ENCODE data around the gene TM6SF1. TPM values are rescaled to one million over a fixed set of nuclear protein-coding genes. Genes with fewer than 3 reads are reported as not detected.

Gene TM6SF1
- total RNA-seq, 2 donors from 2014 or later = 7.3 to 30.2 TPM

DNA sequence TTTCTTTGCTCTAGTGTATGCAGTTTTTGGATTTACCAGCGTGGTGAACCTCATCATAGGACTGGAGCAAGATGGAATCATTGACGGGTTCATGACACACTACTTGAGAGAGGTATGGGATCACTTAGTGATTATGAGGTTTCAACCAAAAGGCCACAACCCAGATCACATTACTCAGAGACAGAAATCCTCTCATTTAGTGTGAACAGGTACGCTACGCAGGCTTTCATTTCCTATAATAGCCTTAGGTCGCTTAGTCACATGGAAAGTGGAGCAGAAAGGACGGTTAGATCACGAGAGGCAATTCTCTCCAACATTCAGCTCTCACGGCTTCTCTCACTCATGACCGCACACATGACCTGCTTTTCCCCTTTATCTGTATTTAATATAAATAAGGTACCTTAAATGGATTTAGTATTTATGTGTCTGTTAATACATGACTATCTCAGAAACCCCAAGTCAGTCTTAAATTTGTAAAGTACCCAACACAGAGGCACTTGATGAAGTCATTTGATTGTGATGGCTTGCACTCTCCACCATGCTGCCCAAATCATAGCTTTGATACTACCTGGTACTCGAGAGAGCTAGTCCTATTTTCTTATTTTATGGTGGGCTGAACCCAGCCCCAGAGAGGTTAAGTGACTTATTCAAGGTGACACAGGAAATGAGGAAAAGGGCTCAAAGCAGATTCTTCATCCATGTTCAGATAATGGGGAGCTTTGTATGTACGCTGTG is 8.6 kb downstream of the TM6SF1 start:
- Histone ChIP-seq H3K4me3 (no peak overlapping the region), H3K27ac (no peak overlapping the region), H3K4me1 (peaks cover 0 to 22% of the 10 kb centered on the region in 2 donors), H3K9me3 (no peaks in the 10 kb centered on the region), H3K27me3 (no peaks in the 10 kb centered on the region), H3K36me3 (peaks cover 11% of the 10 kb centered on the region)
- DNase-seq (ENCODE audit: low spot score) = no peak
- TF ChIP-seq, protein P1, sequence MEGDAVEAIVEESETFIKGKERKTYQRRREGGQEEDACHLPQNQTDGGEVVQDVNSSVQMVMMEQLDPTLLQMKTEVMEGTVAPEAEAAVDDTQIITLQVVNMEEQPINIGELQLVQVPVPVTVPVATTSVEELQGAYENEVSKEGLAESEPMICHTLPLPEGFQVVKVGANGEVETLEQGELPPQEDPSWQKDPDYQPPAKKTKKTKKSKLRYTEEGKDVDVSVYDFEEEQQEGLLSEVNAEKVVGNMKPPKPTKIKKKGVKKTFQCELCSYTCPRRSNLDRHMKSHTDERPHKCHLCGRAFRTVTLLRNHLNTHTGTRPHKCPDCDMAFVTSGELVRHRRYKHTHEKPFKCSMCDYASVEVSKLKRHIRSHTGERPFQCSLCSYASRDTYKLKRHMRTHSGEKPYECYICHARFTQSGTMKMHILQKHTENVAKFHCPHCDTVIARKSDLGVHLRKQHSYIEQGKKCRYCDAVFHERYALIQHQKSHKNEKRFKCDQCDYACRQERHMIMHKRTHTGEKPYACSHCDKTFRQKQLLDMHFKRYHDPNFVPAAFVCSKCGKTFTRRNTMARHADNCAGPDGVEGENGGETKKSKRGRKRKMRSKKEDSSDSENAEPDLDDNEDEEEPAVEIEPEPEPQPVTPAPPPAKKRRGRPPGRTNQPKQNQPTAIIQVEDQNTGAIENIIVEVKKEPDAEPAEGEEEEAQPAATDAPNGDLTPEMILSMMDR (IDR thresholded peaks at IDR 0.05) = no peak

DNA sequence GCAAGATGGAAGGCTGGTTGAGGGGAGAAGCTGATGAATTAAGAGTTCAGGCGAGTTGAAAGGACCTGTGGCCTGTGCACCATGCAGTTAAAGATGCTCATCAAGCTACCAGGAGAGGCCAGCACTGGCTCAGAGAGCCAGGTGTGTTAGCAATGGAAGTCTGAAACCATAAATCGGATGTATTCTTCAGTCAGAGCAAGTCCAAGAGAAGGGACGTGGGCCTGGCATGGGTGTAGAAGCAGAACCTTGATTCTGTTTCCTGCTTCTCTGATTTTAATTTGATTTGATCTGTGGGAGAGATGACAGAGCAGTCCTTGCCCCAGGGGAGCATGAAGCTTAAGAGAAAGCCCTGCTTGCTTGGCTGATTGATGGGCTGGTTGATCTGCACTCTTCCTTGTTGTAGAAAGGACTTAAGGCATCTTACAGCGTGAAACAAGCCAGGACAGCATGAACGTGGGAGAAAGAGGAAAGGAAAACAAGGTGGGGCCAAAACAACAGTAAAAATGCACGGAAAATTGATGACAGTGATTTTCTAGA is 10.9 kb downstream of the TM6SF1 start:
- H3K36me3 ChIP-seq = peaks cover 21% of the 10 kb centered on the region

DNA sequence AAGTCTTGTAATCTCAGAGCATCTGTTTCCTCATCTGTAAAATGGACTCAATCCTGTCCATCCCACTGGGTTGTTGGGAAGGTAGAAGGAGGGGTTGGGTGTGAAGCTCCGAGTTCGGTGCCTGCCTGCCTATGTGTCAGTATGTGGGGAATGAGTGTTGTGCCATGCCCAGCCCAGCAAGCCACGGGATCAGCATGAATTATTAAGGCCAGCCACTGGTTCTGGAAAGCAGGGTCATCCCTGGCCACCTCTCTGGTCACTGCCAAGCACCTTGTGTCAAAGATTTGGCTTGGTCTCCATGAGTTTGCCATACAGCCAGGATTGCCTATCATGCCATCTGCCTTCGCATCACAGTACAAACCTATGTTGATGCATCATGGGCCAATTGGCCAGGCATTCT is 11.5 kb downstream of the TM6SF1 start:
- no peaks in the 10 kb centered on the region for H3K9me3 ChIP-seq
- H3K27me3 ChIP-seq = no peaks in the 10 kb centered on the region
- H3K4me1 ChIP-seq = no peaks in the 10 kb centered on the region
- peaks cover 21% of the 10 kb centered on the region for H3K36me3 ChIP-seq
- no peak overlapping the region for H3K4me3 ChIP-seq
- TF ChIP-seq, protein P1 (IDR thresholded peaks at IDR 0.05) = no peak
- no peak for DNase-seq (ENCODE audit: low spot score)
- H3K27ac ChIP-seq = no peak overlapping the region

More for the DNA sequence above, 10.9 kb downstream of the TM6SF1 start:
- Histone ChIP-seq H3K27me3 (no peaks in the 10 kb centered on the region), H3K27ac (no peak overlapping the region), H3K9me3 (no peaks in the 10 kb centered on the region), H3K4me1 (peaks cover 0 to 6% of the 10 kb centered on the region in 2 donors), H3K4me3 (no peak overlapping the region)
- no peak for DNase-seq (ENCODE audit: low spot score)
- TF ChIP-seq, protein P1 (IDR thresholded peaks at IDR 0.05) = no peak

DNA sequence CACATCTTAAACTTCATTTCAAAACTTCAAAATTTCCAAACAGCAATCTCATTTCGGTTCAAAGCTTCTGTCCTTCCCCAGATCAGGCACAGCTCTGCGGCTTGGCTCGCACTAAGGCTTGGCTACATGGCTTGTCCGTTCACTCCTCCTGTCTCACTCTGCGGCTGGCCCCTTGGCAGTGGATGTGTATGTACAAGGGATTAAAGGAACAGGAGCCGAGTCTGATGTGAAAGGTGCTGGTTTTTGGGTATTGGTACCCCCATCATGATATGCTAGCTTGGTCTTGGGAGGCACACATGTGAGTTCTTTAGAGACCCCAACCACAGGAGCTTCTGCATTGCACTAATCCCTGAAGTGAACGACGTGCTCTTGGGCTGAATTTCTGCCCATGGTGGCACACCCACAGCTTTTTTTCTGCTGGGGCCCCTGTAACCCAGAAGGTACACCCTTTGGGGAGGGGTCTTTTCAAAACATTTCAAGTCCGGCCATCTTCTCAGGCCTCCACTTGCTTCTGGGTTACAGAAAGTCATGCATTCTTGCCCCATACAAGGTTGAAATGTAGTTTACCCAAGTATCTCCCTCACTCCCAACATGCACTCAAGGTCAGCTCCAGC is 12.6 kb downstream of the TM6SF1 start:
- no peaks in the 10 kb centered on the region for H3K9me3 ChIP-seq
- H3K36me3 ChIP-seq = peaks cover 10% of the 10 kb centered on the region
- H3K27ac ChIP-seq = no peak overlapping the region
- TF ChIP-seq, protein P1 (IDR thresholded peaks at IDR 0.05) = no peak
- no peak for DNase-seq (ENCODE audit: low spot score)
- no peaks in the 10 kb centered on the region for H3K4me1 ChIP-seq
- no peak overlapping the region for H3K4me3 ChIP-seq
- no peaks in the 10 kb centered on the region for H3K27me3 ChIP-seq

DNA sequence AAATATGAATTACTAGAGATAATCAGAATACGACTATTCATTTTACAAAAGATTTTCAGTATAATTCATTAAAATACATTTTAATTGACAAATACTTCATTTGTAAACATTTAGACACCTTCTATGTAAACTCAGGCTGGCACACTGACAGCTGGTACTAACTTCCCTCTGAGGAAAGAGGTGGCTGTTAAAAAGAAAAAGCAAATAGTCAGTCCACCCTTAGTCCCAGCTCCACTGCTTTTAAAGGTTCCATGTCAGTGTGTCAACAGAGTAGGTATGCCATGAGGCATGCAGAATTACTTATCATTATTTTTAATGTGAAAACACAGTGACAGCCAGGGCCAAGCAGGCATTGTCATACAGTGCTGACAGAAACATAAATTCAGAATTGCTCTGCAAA is 16.1 kb downstream of the TM6SF1 start:
- Histone ChIP-seq H3K27me3 (no peaks in the 10 kb centered on the region), H3K4me1 (no peaks in the 10 kb centered on the region), H3K9me3 (no peaks in the 10 kb centered on the region), H3K27ac (no peak overlapping the region), H3K36me3 (peaks cover 10% of the 10 kb centered on the region), H3K4me3 (no peak overlapping the region)
- DNase-seq (ENCODE audit: low spot score) = no peak
- TF ChIP-seq, protein P1 (IDR thresholded peaks at IDR 0.05) = no peak
